HG02798 (cell line): ENCODE results near the gene INTU.
"Not testable (repeated sequence)": the region's sequence is repeated elsewhere in the genome, so short reads cannot be mapped to it uniquely, and the experiment has no call there.

Experiments used
- ATAC-seq: cut with Tn5 transposase; IDR thresholded peaks from one replicate; pipeline ENCODE4 v1.9.1; 2021; ENCODE audit warnings: mild to moderate bottlenecking; ENCODE audit not compliant: unreplicated experiment, poor library complexity

Gene INTU

GRCh38 chr4:127632420-127633403 lies at the start of gene INTU:
Gene INTU (plus strand): TSS chr4:127632957. CDS start chr4:127633035, 78 bp downstream.
- peak; percentile 98 for ATAC-seq

- not testable (repeated sequence) for ATAC-seq
Measured at GRCh38 chr4:127586496-127586895, 46.3 kb upstream of the INTU start.

GRCh38 chr4:127586922-127587571 lies 45.7 kb upstream of the INTU start:
- ATAC-seq, result peak; percentile 98

DNA sequence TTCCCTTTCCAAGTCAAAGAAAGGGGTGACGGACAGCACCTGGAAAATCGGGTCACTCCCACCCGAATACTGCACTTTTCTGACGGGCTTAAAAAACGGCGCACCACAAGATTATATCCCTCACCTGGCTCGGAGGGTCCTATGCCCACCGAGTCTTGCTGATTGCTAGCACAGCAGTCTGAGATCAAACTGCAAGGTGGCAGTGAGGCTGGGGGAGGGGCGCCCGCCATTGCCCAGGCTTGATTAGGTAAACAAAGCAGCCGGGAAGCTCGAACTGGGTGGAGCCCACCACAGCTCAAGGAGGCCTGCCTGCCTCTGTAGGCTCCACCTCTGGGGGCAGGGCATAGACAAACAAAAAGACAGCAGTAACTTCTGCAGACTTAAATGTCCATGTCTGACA lies 43.6 kb upstream of the INTU start:
- not testable (repeated sequence) for ATAC-seq

- no peak for ATAC-seq
Measured at GRCh38 chr4:127598656-127599055, 34.1 kb upstream of the INTU start.

DNA sequence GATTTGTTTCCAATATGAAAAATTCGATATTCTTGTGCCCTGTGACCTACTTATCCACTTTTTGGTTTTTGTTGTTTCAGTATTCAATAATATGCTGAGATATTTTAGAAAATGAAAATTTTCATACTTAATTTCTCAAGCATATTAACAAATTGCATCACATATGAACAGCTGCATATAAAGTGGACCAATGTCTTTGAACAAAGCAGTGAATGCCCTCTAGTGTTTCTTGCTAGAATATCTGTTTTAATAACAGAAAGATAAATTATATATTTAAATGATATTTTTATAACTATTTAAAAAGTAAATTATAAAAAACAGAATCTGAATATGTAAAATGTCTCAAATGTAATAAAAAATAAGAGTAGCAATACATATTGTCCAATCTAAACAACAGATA lies 31.7 kb upstream of the INTU start:
- no peak for ATAC-seq

GRCh38 chr4:127604949-127605709 lies 27.6 kb upstream of the INTU start:
- no peak for ATAC-seq

DNA sequence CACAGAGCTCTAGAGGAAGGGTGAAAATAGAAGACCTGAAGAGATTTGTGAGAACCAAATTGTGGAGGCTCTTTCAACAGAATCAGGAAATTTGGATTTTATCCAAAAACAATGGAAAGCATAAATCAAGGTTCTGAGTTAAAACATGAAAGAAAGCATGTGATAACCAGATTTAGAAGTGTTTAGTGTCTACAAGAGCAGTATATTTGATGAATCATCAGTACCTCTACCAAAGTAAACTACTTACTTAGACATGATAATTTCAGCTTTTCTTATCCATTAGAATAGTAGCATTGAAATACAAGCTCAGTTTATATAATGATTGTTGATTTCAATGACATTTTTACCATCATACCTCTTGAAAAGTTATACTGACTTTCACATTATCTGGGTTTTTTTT lies 25.9 kb upstream of the INTU start:
- ATAC-seq, result no peak

DNA sequence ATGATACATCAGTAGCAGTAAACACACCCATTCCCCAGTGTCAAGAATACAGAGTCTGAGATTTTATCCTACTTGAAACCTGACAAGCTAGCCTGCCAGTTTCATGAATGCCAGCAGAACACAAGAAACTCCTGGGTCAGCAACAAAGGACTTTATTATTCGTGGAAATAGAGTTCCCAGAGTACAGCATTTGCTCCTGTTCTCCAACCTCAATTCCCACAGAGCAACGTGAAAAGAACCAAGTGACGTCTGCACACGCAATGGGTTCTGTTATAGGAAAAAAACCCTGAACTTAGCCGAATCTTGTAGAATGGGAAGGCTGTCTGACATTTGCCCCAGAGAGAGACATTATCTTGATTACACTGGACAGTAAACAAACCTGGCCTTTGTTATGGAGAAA lies 23.3 kb upstream of the INTU start:
- no peak for ATAC-seq

DNA sequence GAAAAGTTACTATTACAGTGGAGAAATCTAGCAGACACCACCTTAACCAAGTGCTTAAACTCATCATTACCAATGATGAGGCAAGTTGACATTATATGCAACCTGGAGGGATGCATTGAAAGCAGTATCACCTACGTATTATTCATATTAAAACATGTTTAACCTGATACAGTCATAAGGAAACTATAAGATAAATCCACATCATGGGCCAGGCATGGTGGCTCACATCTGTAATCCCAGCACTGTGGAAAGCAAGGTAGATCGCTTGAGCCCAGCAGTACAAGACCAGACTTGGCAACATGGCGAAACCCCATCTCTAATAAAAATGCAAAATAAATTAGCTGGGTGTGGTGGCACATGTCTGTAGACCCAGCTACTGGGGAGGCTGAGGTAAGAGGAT lies 22.3 kb upstream of the INTU start:
- no peak for ATAC-seq

- no peak for ATAC-seq
Measured at GRCh38 chr4:127616898-127617297, 15.9 kb upstream of the INTU start.

GRCh38 chr4:127618427-127618826 lies 14.3 kb upstream of the INTU start:
- no peak for ATAC-seq

DNA sequence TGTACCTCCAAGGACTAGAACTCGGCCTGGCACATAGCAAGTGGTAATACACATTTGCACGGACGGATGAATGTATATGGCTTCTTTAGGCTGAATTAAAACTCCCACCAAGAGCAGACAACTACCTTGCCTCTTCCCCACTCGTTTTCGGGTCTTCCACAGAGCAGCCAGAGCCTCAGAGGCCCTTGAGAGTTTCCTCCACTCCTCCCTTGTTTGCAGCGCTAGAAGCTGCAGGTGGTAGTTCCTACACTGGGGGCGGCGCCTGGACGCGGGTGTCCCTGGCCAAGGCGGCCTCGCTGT lies 10.2 kb upstream of the INTU start:
- no peak for ATAC-seq

DNA sequence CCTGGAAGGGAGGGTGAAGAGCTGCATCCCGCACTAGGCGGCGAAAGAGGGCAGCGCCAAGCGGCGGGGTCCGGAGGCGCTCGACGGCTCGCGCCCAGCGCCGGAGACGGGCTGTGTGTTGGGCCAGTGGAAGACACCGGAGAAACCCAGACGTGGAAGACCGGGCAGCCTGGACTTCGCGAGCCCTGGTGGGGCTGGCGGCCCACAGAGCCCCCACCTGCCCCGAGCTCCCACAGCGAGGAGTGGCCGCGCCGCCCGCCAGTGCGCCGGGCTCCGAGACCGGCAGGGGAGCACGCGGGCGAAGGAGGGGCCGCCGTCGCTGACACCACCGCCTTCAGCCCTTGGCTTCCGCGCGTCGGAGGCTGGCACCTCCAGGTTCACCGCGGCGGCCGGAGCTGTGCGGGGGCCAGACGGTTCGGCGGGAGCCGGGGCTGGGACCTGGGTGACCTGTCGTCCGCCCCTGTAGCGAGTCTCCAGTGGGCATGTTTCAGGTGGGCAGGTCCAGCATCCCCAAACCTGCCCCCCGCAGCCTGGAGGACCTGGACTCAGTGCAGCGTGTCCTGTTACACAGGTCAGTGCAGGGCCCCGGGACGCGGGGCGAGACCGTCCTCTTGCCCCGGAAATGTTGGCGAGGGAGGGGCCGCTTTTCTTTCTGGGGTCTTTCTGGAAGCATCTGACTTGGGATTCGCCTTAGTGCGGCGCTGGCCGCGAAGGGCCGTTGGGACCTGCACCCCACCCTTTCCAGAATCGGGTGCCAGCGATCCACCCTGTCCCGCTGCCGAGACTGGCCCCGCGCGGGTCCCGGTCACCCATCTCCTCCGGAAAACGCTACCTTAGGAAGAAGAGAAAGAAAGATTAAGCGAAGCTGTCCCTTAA lies 9.6 kb upstream of the INTU start:
- ATAC-seq, result no peak

DNA sequence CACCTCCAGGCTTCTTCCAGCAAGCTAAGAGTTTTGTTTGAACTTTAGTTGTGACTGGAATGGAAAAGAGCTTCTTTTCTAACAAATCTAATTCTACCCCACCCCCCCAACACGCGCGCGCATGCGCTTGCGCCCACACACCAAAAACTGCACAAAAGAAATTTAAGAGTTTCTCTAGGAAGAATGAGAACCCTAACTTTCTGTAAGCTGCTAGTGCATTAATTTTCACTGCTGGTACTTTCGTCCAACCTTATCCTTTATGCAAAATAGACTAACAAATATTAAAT lies 9.0 kb upstream of the INTU start:
- no peak for ATAC-seq

DNA sequence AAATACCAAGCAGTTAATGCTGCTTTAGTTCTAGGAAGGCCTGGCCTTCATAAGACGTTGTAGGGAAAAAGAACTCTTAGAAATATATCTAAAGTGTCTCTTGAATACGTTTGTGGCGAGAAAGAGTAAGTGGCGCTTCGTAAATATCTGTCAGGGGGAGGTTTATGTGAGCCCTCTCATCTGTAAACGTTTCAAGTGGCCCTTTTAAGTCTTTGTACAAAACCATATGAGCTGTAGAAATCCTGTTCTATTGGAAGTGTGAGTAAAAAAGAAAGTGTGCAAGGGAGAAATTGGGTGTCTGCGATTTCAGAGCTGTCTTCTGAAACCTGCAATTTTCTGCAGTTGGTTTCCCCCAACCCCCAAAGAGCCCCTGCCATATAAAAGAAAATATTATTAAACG lies 8.6 kb upstream of the INTU start:
- no peak for ATAC-seq

DNA sequence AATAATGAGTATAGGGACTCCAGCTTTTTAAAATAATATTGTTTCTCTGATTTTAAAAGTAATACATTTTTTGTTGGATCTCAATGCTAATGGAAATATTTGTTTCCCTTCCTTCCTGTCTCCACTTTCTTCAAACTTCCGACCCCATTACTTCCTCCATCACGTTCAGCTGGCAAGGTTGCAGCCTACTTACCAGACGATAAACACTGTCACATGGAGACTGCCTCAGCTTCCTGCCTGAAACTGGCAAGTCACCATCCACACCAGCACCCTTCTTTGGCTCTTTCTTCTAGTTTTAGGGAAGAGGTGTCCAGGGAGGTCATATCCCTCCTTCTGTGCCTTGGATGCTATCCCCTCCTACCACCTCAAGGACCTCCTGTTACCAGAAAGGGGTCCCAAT lies 3.4 kb upstream of the INTU start:
- ATAC-seq, result no peak

GRCh38 chr4:127630152-127630551 lies 2.6 kb upstream of the INTU start:
- ATAC-seq, result no peak

GRCh38 chr4:127631420-127631819 lies 1.3 kb upstream of the INTU start:
- no peak for ATAC-seq

- no peak for ATAC-seq
Measured at GRCh38 chr4:127634181-127634580, 1.4 kb downstream of the INTU start.
